Neural cell (in vitro differentiated cells): Measurements from ENCODE around the gene KEL. TPM values are rescaled to one million over a fixed set of nuclear protein-coding genes. Genes with fewer than 3 reads are reported as not detected.

Experiments
- H2AFZ ChIP-seq: fragments of 200-600, 300-800 bp; sonication (generic), shearing (Covaris generic); 2 replicates; pipeline ENCODE4 v1.6.0; 2014; ENCODE audit warnings: low read depth, mild to moderate bottlenecking, antibody characterized with exemption, low read length, moderate library complexity
- H3F3A ChIP-seq: fragments of 200-600 bp; shearing (Covaris generic); 2 replicates; pipeline ENCODE4 v1.6.1; 2016; ENCODE audit warnings: mild to moderate bottlenecking, moderate library complexity, mixed read lengths, antibody characterized with exemption, low read length; ENCODE audit not compliant: insufficient read depth, poor library complexity, severe bottlenecking
- H3K27ac ChIP-seq: fragments of 200-600, 300-800 bp; sonication (generic), shearing (Covaris generic); 2 replicates; pipeline ENCODE4 v1.5.1; 2014; ENCODE audit warnings: mild to moderate bottlenecking, low read length, moderate library complexity
- H3K27me3 ChIP-seq: fragments of 300-800, 200-600 bp; sonication (generic), shearing (Covaris generic); 2 replicates; pipeline ENCODE4 v1.6.0; 2014; ENCODE audit warnings: mild to moderate bottlenecking, low read depth, low read length, moderate library complexity; ENCODE audit not compliant: insufficient read depth
- H3K36me3 ChIP-seq: fragments of 300-800, 200-600 bp; sonication (generic), shearing (Covaris generic); 2 replicates; pipeline ENCODE4 v1.5.1; 2014; ENCODE audit warnings: mild to moderate bottlenecking, antibody characterized with exemption, low read length, moderate library complexity; ENCODE audit not compliant: insufficient read depth
- H3K4me2 ChIP-seq: fragments of 300-800, 200-600 bp; sonication (generic), shearing (Covaris generic); 2 replicates; pipeline ENCODE4 v1.6.0; 2014; ENCODE audit warnings: mild to moderate bottlenecking, low read length
- H3K4me3 ChIP-seq: fragments of 300-800, 200-600 bp; sonication (generic), shearing (Covaris generic); 2 replicates; pipeline ENCODE4 v1.5.1; 2014; ENCODE audit warnings: mild to moderate bottlenecking, low read length, moderate library complexity
- H3K79me2 ChIP-seq: fragments of 200-600 bp; shearing (Covaris generic); replicated peaks from 2 replicates; pipeline ENCODE4 v1.6.0; 2014; ENCODE audit warnings: mild to moderate bottlenecking, low read length, moderate library complexity; ENCODE audit not compliant: insufficient read depth
- H3K9ac ChIP-seq: fragments of 300-800, 200-600 bp; sonication (generic), shearing (Covaris generic); 2 replicates; pipeline ENCODE4 v1.6.1; 2016; ENCODE audit warnings: mild to moderate bottlenecking, low read length, mixed read lengths
- H3K9me2 ChIP-seq: fragments of 200-600 bp; shearing (Covaris generic); 2 replicates; pipeline ENCODE4 v1.6.1; 2016; ENCODE audit warnings: mild to moderate bottlenecking, low read length, mixed read lengths; ENCODE audit not compliant: insufficient read depth
- H3K9me3 ChIP-seq: fragments of 200-600, 300-800 bp; sonication (generic), shearing (Covaris generic); 2 replicates; pipeline ENCODE4 v1.6.1; 2016; ENCODE audit warnings: mild to moderate bottlenecking, mixed run types, low read length, moderate library complexity, mixed read lengths
- H4K20me1 ChIP-seq: fragments of 200-600 bp; shearing (Covaris generic); 2 replicates; pipeline ENCODE4 v1.6.1; 2016; ENCODE audit warnings: mild to moderate bottlenecking, mixed run types; ENCODE audit not compliant: insufficient read depth
- CTCF ChIP-seq: fragments of 450-650 bp; IDR thresholded peaks from 2 replicates; pipeline ENCODE4 v1.5.1; 2014; ENCODE audit warnings: antibody characterized with exemption, mild to moderate bottlenecking, moderate library complexity; ENCODE audit not compliant: poor library complexity, severe bottlenecking
- EP300 ChIP-seq: fragments of 450-650 bp; conservative IDR thresholded peaks from 2 replicates; pipeline ENCODE4 v1.6.1; 2014; ENCODE audit warnings: antibody characterized with exemption, mild to moderate bottlenecking, moderate library complexity; ENCODE audit not compliant: poor library complexity, severe bottlenecking
- EZH2 ChIP-seq: fragments of 200-600, 300-800 bp; shearing (Covaris generic), sonication (generic); IDR thresholded peaks from 2 replicates; pipeline ENCODE4 v1.6.1; 2014; ENCODE audit warnings: antibody characterized with exemption, low read length, borderline replicate concordance, mild to moderate bottlenecking; ENCODE audit not compliant: insufficient read depth, poor library complexity, severe bottlenecking
- MXI1 ChIP-seq: fragments of 450-650 bp; conservative IDR thresholded peaks from 2 replicates; pipeline ENCODE4 v1.6.1; 2014; ENCODE audit warnings: antibody characterized with exemption, mild to moderate bottlenecking; ENCODE audit not compliant: poor library complexity, severe bottlenecking
- POLR2AphosphoS5 ChIP-seq: IDR thresholded peaks from 2 replicates; pipeline ENCODE4 v1.6.1; 2012
- RAD21 ChIP-seq: fragments of 450-650 bp; conservative IDR thresholded peaks from 2 replicates; pipeline ENCODE4 v1.6.1; 2014; ENCODE audit warnings: antibody characterized with exemption, mild to moderate bottlenecking, moderate library complexity
- SMC3 ChIP-seq: fragments of 450-650 bp; conservative IDR thresholded peaks from 2 replicates; pipeline ENCODE4 v1.6.1; 2014; ENCODE audit warnings: antibody characterized with exemption, mild to moderate bottlenecking, moderate library complexity; ENCODE audit not compliant: poor library complexity
- TAF1 ChIP-seq: IDR thresholded peaks from 2 replicates; pipeline ENCODE4 v1.6.1; 2012; ENCODE audit warnings: low read depth
- polyA plus RNA-seq: library from polyadenylated mRNA; depleted of rRNA; stranded (reverse); fragments of >200 nt; gene quantifications from 2 replicates; pipeline ENCODE4 v1.2.3, GENCODE V29; 2014
- TF ChIP-seq, protein P1 (sequence below): IDR thresholded peaks from 2 replicates; pipeline ENCODE4 v1.6.1; 2012; ENCODE audit warnings: borderline replicate concordance

Gene KEL
- polyA plus RNA-seq, 1 donor from 2014 or later, result 2.2 TPM

GRCh38 chr7:142933624-142934023 lies 28.5 kb downstream of the KEL start, which contains the start of gene TRPV5:
TSS of gene TRPV5 (minus strand) at chr7:142933746. CDS start at chr7:142933459, 287 bp downstream.
- H3K4me2 ChIP-seq, result no peak within 1 kb of the TSS
- TF ChIP-seq TAF1, result no peak
- TF ChIP-seq SMC3, result no peak
- TF ChIP-seq, protein P1, sequence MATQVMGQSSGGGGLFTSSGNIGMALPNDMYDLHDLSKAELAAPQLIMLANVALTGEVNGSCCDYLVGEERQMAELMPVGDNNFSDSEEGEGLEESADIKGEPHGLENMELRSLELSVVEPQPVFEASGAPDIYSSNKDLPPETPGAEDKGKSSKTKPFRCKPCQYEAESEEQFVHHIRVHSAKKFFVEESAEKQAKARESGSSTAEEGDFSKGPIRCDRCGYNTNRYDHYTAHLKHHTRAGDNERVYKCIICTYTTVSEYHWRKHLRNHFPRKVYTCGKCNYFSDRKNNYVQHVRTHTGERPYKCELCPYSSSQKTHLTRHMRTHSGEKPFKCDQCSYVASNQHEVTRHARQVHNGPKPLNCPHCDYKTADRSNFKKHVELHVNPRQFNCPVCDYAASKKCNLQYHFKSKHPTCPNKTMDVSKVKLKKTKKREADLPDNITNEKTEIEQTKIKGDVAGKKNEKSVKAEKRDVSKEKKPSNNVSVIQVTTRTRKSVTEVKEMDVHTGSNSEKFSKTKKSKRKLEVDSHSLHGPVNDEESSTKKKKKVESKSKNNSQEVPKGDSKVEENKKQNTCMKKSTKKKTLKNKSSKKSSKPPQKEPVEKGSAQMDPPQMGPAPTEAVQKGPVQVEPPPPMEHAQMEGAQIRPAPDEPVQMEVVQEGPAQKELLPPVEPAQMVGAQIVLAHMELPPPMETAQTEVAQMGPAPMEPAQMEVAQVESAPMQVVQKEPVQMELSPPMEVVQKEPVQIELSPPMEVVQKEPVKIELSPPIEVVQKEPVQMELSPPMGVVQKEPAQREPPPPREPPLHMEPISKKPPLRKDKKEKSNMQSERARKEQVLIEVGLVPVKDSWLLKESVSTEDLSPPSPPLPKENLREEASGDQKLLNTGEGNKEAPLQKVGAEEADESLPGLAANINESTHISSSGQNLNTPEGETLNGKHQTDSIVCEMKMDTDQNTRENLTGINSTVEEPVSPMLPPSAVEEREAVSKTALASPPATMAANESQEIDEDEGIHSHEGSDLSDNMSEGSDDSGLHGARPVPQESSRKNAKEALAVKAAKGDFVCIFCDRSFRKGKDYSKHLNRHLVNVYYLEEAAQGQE, result no peak
- no peak for TF ChIP-seq EP300
- TF ChIP-seq CTCF, result no peak
- no peak for TF ChIP-seq POLR2AphosphoS5
- TF ChIP-seq RAD21, result no peak
- no peak for TF ChIP-seq EZH2
- no peak for TF ChIP-seq MXI1
- no peak within 1 kb of the TSS for H3K4me3 ChIP-seq
- no peaks in the 10 kb centered on the region for H3F3A ChIP-seq
- no peaks in the 10 kb centered on the region for H3K79me2 ChIP-seq
- H3K9me3 ChIP-seq, result no peaks in the 10 kb centered on the region
- H3K9me2 ChIP-seq, result no peaks in the 10 kb centered on the region
- H3K9ac ChIP-seq, result no peak within 1 kb of the TSS
- no peak within 1 kb of the TSS for H3K27ac ChIP-seq
- no peaks in the 10 kb centered on the region for H3K36me3 ChIP-seq
- H4K20me1 ChIP-seq, result no peaks in the 10 kb centered on the region
- H3K27me3 ChIP-seq, result no peaks in the 10 kb centered on the region
- no peak within 1 kb of the TSS for H2AFZ ChIP-seq

DNA sequence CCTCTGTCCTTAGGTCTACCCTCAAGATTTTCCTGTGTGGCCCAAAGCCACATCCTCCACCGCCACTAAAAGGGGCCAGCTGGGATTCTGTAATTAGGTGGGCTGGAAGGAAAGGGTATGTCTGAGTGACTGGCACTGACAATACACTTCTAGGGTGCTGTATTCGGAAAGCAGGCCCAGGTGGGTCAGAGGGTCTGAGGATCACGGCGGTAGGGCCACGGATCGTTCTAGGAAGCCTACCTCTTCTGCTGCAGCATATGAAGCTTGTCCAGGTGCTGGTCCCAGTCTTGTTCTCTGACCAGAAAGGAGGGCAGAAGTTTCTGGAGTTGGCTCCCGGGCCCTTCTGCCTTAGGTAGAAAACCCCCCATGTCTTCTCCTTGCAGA lies 29.1 kb downstream of the KEL start:
- H2AFZ ChIP-seq, result no peak overlapping the region
- no peak overlapping the region for H3K4me2 ChIP-seq
- no peak overlapping the region for H3K9ac ChIP-seq
- H3K4me3 ChIP-seq, result no peak overlapping the region
- no peaks in the 10 kb centered on the region for H3K36me3 ChIP-seq
- TF ChIP-seq, protein P1, result no peak
- TF ChIP-seq EP300 (no peak), CTCF (no peak), POLR2AphosphoS5 (no peak), RAD21 (no peak), MXI1 (no peak), EZH2 (no peak), SMC3 (no peak), TAF1 (no peak)
- no peaks in the 10 kb centered on the region for H3K27me3 ChIP-seq
- no peaks in the 10 kb centered on the region for H3K9me3 ChIP-seq
- H3K79me2 ChIP-seq, result no peaks in the 10 kb centered on the region
- H3F3A ChIP-seq, result no peaks in the 10 kb centered on the region
- H3K9me2 ChIP-seq, result no peaks in the 10 kb centered on the region
- H4K20me1 ChIP-seq, result no peaks in the 10 kb centered on the region
- no peak overlapping the region for H3K27ac ChIP-seq
